AG04449 (cell line): Measurements from ENCODE around the gene SHC4.

Experiments used
- CTCF ChIA-PET: fragments of 350-600 bp; formaldehyde crosslinking; extraction: SDS; loops from one replicate; lab custom pipeline; 2021; ENCODE audit warnings: antibody characterized with exemption; lab: Yijun Ruan, JAX
- POLR2A ChIA-PET: fragments of 400-600, 350-600 bp; formaldehyde crosslinking; extraction: SDS; loops from one replicate; lab custom pipeline; 2020; ENCODE audit warnings: antibody characterized with exemption, inconsistent platforms; lab: Yijun Ruan, JAX
- DNase-seq: peaks from one replicate; pipeline ENCODE4 v3.0.0-alpha.2; 2010; ENCODE audit warnings: low read depth, low spot score
- H3K4me3 ChIP-seq: 2 replicates; pipeline ENCODE4 v1.5.1; 2011; ENCODE audit warnings: low read depth, mild to moderate bottlenecking, control low read depth, low read length
- TF ChIP-seq, protein P1 (sequence below): IDR thresholded peaks from one replicate; pipeline ENCODE4 v1.5.1; 2011; ENCODE audit warnings: mild to moderate bottlenecking, moderate library complexity, low read length, control low read depth, inconsistent platforms; ENCODE audit not compliant: insufficient read depth; ENCODE audit errors: missing control alignments

The SHC4 gene

DNA sequence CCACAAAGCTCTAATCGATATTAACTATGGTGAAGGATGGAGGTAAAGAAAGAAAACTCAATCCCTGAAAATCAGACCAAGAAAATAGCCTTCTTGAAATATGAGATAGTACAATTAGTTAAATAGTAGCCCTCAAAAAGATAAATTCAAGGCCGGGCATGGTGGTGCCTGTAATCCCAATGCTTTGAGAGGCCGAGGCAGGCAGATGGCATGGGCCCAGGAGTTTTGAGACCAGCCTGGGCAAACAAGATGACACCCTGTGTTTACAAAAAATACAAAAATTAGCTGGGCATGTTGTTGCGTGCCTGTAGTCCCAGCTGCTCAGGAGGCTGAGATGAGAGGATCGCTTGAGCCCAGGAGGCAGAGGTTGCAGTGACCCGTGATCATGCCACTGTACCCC is 121.2 kb downstream of the SHC4 start:
- H3K4me3 ChIP-seq: no peak overlapping the region
- DNase-seq: no peak
- ChIA-PET CTCF (interaction anchor here (0.6 to 2.4 kb wide), 2 partner anchors 19 to 490 kb away, joined by 3 to 5 read pairs; no protein-coding TSS in a partner anchor), POLR2A (no interaction called here)
- TF ChIP-seq, protein P1, sequence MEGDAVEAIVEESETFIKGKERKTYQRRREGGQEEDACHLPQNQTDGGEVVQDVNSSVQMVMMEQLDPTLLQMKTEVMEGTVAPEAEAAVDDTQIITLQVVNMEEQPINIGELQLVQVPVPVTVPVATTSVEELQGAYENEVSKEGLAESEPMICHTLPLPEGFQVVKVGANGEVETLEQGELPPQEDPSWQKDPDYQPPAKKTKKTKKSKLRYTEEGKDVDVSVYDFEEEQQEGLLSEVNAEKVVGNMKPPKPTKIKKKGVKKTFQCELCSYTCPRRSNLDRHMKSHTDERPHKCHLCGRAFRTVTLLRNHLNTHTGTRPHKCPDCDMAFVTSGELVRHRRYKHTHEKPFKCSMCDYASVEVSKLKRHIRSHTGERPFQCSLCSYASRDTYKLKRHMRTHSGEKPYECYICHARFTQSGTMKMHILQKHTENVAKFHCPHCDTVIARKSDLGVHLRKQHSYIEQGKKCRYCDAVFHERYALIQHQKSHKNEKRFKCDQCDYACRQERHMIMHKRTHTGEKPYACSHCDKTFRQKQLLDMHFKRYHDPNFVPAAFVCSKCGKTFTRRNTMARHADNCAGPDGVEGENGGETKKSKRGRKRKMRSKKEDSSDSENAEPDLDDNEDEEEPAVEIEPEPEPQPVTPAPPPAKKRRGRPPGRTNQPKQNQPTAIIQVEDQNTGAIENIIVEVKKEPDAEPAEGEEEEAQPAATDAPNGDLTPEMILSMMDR: no peak

- no peak for DNase-seq
- TF ChIP-seq, protein P1: no peak
- no peak overlapping the region for H3K4me3 ChIP-seq
- POLR2A ChIA-PET: no interaction called here
- CTCF ChIA-PET: interaction anchor here (0.8 to 1.0 kb wide), 2 partner anchors 34 to 205 kb away, joined by 3 read pairs; no protein-coding TSS in a partner anchor
These were observed 129.0 kb downstream of the SHC4 start for GRCh38 chr15:48834756-48835155.

DNA sequence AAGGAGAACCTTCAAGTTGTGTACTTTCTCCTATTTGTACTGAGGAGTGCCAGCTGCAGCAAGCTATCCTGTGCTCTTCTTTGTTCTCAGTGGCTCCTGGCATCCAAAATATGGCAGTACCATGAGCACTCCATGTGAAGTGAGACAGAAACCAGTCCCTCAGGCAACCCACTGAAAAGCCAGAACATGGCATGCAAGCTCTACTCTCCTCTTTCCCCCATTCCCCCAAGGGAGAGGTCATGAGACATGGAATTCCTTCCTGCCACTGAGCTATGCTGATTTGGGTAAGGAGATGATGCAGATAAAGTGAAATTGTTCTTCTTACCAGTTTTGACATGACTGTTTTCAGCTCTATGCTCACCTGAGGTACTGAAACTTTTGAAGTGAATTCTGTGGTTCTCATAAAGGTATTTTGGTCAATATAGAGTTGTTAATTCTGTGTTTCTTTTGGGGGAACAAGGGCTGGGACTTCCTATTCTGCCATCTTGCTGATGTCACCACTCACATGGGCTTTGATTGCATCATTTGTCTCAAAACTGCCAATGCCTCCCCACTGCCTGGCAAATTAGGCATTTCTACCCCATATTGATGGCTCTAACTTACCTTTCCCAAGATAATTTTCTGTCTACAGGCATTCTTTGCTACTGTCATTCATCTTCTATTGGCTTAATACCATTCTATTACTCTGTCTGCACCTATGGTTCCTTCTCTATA is 130.0 kb downstream of the SHC4 start:
- CTCF ChIA-PET: interaction anchor here (1.0 kb wide), 1 partner anchor 11 kb away, joined by 3 read pairs; no protein-coding TSS in a partner anchor
- TF ChIP-seq, protein P1: no peak
- no peak overlapping the region for H3K4me3 ChIP-seq
- POLR2A ChIA-PET: no interaction called here
- no peak for DNase-seq

GRCh38 chr15:48832648-48833047 is 131.1 kb downstream of the SHC4 start:
- TF ChIP-seq, protein P1: no peak
- H3K4me3 ChIP-seq: no peak overlapping the region
- no peak for DNase-seq
- POLR2A ChIA-PET: no interaction called here
- CTCF ChIA-PET: interaction anchor here (1.0 kb wide), 1 partner anchor 10 kb away, joined by 3 read pairs; no protein-coding TSS in a partner anchor

GRCh38 chr15:48828906-48829305 is 134.8 kb downstream of the SHC4 start:
- DNase-seq: no peak
- ChIA-PET CTCF (no interaction called here), POLR2A (no interaction called here)
- H3K4me3 ChIP-seq: no peak overlapping the region
- TF ChIP-seq, protein P1: no peak

DNA sequence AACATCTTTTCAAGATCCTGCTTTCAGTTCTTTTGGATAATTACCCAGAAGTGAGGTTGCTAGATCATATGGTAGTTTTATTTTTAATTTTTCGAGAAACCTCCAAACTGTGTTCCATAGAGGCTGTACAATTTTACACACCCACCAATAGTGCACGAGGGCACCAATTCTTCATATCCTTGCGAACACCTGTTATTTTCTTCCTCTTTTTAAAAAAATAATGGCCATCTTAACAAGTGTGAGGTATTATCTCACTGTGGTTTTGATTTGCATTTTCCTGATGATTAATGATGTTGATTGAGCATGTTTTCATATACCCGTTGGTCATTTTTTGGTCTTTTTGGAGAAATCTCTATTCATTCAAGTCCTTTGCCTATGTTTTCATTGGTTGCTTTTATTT is 135.2 kb downstream of the SHC4 start:
- TF ChIP-seq, protein P1: no peak
- H3K4me3 ChIP-seq: no peak overlapping the region
- DNase-seq: no peak
- ChIA-PET CTCF (no interaction called here), POLR2A (no interaction called here)
